Neural crest cell (in vitro differentiated cells): ENCODE results near the gene HSPA12A. TPM values are rescaled to one million over a fixed set of nuclear protein-coding genes. Genes with fewer than 3 reads are reported as not detected.

Source experiments
- DNase-seq: peaks from one replicate; pipeline ENCODE4 v3.0.0; 2021; ENCODE audit warnings: low read depth, mixed read lengths, low spot score
- H3K27ac Mint-ChIP-seq: one replicate; pipeline ENCODE4 v1.8.0; 2021; ENCODE audit warnings: mild to moderate bottlenecking, mixed read lengths; ENCODE audit not compliant: unreplicated experiment
- H3K27me3 Mint-ChIP-seq: 2 replicates; pipeline ENCODE4 v1.8.0; 2021; ENCODE audit warnings: low read depth, mild to moderate bottlenecking, mixed read lengths
- H3K36me3 Mint-ChIP-seq: 2 replicates; pipeline ENCODE4 v1.8.0; 2021; ENCODE audit warnings: low read depth, mild to moderate bottlenecking, mixed read lengths
- H3K4me1 Mint-ChIP-seq: 2 replicates; pipeline ENCODE4 v1.8.0; 2021; ENCODE audit warnings: mixed read lengths
- H3K4me3 Mint-ChIP-seq: one replicate; pipeline ENCODE4 v1.8.0; 2021; ENCODE audit warnings: mild to moderate bottlenecking, mixed read lengths
- H3K9me3 Mint-ChIP-seq: 2 replicates; pipeline ENCODE4 v1.8.0; 2021; ENCODE audit warnings: mixed read lengths
- CTCF ChIP-seq: fragments of 200-600 bp; sonication (generic); conservative IDR thresholded peaks from 2 replicates; pipeline ENCODE4 v1.5.0; 2021; ENCODE audit warnings: antibody characterized with exemption, mild to moderate bottlenecking
- total RNA-seq: library from RNA; stranded (reverse); gene quantifications from 2 replicates; pipeline ENCODE4 v1.2.1, GENCODE V29; 2021

Gene HSPA12A
- total RNA-seq, 1 donor from 2014 or later: 7.4 TPM

GRCh38 chr10:116659049-116659670, 83.2 kb downstream of the HSPA12A start:
- H3K9me3 Mint-ChIP-seq: no peaks in the 10 kb centered on the region
- peaks cover 22% of the 10 kb centered on the region for H3K4me1 Mint-ChIP-seq
- TF ChIP-seq CTCF: no peak
- no peaks in the 10 kb centered on the region for H3K27me3 Mint-ChIP-seq
- no peaks in the 10 kb centered on the region for H3K36me3 Mint-ChIP-seq
- no peak overlapping the region for H3K27ac Mint-ChIP-seq
- DNase-seq: no peak
- no peak overlapping the region for H3K4me3 Mint-ChIP-seq

GRCh38 chr10:116657863-116658551, 84.4 kb downstream of the HSPA12A start:
- TF ChIP-seq CTCF: no peak
- Mint-ChIP-seq H3K36me3 (no peaks in the 10 kb centered on the region), H3K4me3 (no peak overlapping the region), H3K9me3 (no peaks in the 10 kb centered on the region), H3K4me1 (peaks cover 15% of the 10 kb centered on the region), H3K27me3 (no peaks in the 10 kb centered on the region), H3K27ac (no peak overlapping the region)
- DNase-seq: no peak

- Mint-ChIP-seq H3K9me3 (peaks cover 6% of the 10 kb centered on the region), H3K27ac (no peak overlapping the region), H3K27me3 (peaks cover 6% of the 10 kb centered on the region), H3K36me3 (peaks cover 3% of the 10 kb centered on the region), H3K4me1 (peaks cover 9% of the 10 kb centered on the region), H3K4me3 (no peak overlapping the region)
- DNase-seq: no peak
- no peak for TF ChIP-seq CTCF
Observed at GRCh38 chr10:116656044-116656443, 86.3 kb downstream of the HSPA12A start.

- TF ChIP-seq CTCF: no peak
- Mint-ChIP-seq H3K9me3 (peaks cover 11% of the 10 kb centered on the region), H3K27ac (no peak overlapping the region), H3K4me3 (no peak overlapping the region), H3K27me3 (peaks cover 9% of the 10 kb centered on the region), H3K4me1 (peaks cover 5% of the 10 kb centered on the region), H3K36me3 (peaks cover 3% of the 10 kb centered on the region)
- no peak for DNase-seq
Observed at GRCh38 chr10:116655568-116655967, 86.8 kb downstream of the HSPA12A start.

GRCh38 chr10:116654816-116655215, 87.5 kb downstream of the HSPA12A start:
- H3K36me3 Mint-ChIP-seq: peaks cover 3% of the 10 kb centered on the region
- peaks cover 4% of the 10 kb centered on the region for H3K4me1 Mint-ChIP-seq
- H3K4me3 Mint-ChIP-seq: no peak overlapping the region
- H3K9me3 Mint-ChIP-seq: peaks cover 12% of the 10 kb centered on the region
- H3K27ac Mint-ChIP-seq: no peak overlapping the region
- peaks cover 9% of the 10 kb centered on the region for H3K27me3 Mint-ChIP-seq
- DNase-seq: peak; percentile 31
- peak; percentile 60 for TF ChIP-seq CTCF
